ENCODE data around the gene CSTPP1.

CSTPP1 gene

DNA sequence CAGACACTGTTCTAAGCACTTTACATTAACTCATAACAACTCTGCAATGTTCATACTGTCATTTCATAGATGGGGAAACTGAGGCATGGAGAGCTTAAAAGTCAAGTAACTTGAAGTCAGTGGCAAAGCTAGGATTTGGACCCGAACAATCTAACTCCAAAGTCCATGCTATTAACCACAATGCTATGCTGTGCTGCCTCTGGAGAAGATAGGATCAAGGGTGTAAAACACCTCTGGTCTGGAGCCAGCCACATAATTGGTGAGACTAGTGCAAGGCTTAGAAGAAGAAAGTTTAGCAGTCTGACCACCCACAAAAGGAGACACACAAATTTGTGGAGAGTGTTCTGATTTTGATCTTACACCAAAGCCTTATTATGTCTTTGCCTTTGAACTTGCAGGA, 196.4 kb downstream of the CSTPP1 start:
- no peak for DNase-seq (ENCODE audit: low read depth)

DNA sequence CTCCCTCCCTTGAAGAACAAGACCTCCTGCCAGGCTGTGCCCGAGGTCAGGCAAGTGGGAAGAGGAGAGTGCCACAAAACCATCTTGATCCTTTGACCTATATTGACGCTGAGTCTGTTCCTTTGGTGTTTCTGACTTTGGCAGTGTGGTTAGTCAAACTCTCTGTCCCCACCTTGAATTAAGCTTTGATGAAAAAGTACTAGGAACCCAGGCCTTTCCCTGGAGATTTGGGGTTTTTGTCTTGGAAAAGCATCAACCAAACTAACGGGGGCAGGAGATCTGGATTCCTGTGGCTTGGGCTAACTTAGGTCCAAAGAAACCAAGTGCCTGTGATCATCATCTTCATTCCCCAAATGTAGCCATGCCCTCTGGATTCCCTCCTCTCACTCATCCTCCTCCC, 199.8 kb downstream of the CSTPP1 start:
- DNase-seq (ENCODE audit: low read depth), result no peak

DNA sequence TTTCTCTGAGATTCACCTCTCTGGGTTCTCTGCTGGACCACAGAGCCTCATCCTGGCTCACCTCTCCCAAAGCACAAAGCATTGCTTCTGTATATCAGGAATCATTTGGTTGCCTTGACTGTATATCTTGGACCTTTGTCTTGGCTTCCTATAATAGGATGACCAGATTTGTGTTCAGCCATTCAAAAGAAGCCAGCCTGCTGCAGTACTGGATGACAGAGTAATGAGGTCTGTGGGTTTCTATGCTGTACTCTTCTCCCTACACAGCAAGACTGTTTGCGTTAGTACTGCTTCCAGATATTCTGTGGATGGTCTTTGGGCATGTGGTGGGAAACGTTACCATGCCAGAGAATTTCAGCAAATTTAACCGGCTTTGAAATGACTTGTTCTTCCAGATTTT, 200.4 kb downstream of the CSTPP1 start:
- no peak for DNase-seq (ENCODE audit: low read depth)

GRCh38 chr11:47137476-47137875, 200.9 kb downstream of the CSTPP1 start:
- DNase-seq (ENCODE audit: low read depth), result no peak

DNA sequence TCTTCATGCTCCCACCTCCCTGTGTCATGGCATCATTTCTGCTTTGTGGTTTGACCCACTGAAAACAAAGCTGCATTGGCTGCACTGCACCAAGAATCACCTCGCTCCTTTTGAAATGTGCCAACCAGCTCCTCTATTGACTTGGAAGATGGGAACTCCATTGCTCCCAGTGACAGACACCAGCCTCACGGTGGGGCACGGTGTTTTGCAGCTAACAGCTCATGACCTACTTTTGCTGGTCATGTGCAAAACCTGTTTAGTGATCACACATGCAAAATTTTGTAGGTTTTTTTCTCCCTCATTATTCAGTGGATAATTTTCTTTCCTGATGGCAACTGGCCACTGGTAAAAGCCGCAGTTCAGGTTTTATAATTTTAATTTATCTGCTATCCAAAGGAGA, 203.3 kb downstream of the CSTPP1 start:
- DNase-seq (ENCODE audit: low read depth), result no peak

GRCh38 chr11:47143322-47143721, 206.8 kb downstream of the CSTPP1 start:
- no peak for DNase-seq (ENCODE audit: low read depth)

DNA sequence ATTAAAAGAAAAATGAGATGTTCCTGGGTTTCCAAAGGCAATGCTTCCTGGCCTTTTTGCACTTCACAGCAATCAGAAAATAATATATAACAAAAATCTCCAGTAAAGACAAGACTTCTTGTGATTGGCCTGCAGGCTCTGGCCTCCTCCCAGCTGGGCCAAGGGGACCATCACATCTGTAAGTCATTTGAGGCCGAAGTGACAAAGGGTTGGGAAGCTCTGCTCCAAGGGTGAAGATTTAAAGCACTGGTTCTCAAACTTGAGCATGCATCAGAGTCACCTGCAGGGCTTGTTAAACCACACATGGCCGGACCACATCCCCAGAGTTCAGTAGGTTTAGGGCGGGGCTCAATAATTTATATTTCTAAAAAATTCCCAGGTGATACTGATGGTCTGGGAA, 208.0 kb downstream of the CSTPP1 start:
- no peak for DNase-seq (ENCODE audit: low read depth)

GRCh38 chr11:47147250-47147649, 210.7 kb downstream of the CSTPP1 start:
- no peak for DNase-seq (ENCODE audit: low read depth)

DNA sequence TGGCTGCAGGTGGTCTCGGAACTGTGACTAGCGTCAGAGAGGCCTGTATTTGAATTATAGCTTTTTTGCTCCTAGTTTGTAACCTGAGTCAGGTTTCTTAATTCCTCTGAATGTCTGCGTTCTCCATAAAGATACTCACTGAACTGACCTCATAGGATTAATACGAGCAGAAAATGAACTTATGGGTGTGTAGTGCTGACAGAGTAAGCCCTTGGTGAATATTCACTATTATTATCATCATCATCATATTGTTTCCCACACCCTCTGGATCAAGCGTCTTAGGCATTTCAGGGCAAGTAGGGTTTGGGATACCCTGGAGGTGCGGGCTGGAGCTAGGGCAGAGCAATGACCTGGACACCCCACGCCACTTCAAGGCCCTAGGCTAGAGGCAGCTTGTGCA, 211.1 kb downstream of the CSTPP1 start:
- DNase-seq (ENCODE audit: low read depth), result no peak

GRCh38 chr11:47148270-47148669, 211.7 kb downstream of the CSTPP1 start:
- no peak for DNase-seq (ENCODE audit: low read depth)

DNA sequence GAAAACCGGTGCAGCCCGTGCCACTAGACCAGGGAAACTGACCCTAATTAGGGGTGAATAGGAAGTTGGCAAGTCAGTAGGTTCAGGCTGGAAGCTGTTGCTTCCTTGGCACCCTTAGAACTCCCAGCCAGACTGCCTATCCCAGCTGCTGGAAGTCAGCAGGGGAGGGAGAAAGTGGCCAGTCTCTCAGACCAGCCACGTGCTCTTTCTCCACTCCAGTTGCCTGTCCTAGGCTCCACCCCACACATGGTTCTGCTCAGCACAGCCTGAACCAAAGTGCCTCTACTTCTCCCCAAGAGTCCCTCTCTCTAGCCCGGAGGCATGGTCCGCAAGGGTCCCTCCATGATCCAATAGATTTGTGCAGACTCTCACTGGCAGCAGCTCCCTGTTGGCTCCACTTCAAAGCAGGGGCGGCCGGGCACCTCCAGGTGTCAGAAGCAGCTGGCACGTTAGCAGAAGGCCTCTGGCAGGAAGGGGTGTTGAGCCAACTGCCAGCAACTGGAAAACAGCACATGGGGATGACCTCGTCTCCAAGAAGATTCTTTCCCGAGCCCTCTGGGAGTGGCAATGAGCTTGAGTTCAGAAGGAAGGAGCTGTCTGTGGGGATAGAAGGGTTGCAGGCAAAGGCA, 212.5 kb downstream of the CSTPP1 start:
- no peak for DNase-seq (ENCODE audit: low read depth)

GRCh38 chr11:47149782-47150181, 213.2 kb downstream of the CSTPP1 start:
- DNase-seq (ENCODE audit: low read depth), result no peak

GRCh38 chr11:47152126-47152952, 215.8 kb downstream of the CSTPP1 start:
- DNase-seq (ENCODE audit: low read depth), result no peak

GRCh38 chr11:47152953-47153950, 216.7 kb downstream of the CSTPP1 start:
- DNase-seq (ENCODE audit: low read depth), result peak; percentile 16

- DNase-seq (ENCODE audit: low read depth), result no peak
These were observed 218.3 kb downstream of the CSTPP1 start for GRCh38 chr11:47154616-47155570.

GRCh38 chr11:47155879-47156278, 219.3 kb downstream of the CSTPP1 start:
- DNase-seq (ENCODE audit: low read depth), result no peak

DNA sequence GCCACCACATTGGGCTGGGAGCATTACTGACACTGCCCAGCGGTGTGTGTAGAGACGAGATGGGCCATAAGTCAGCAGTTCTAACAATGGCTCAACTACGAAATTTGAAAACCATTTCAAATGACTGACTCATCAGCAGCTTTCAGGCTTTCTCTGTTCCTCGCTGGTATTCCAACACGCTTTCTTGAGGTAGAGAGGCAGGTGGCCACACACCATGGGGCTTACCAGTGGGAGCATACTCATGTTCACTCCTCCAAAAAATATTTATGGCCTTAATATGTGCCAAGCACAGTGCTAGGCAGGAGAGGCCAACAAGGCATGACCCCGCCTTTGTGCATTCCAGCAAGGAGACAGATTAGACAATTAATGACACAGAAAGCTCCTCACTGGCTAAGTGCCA, 219.8 kb downstream of the CSTPP1 start:
- no peak for DNase-seq (ENCODE audit: low read depth)

- DNase-seq (ENCODE audit: low read depth), result no peak
These were observed 220.4 kb downstream of the CSTPP1 start for GRCh38 chr11:47156951-47157350.

DNA sequence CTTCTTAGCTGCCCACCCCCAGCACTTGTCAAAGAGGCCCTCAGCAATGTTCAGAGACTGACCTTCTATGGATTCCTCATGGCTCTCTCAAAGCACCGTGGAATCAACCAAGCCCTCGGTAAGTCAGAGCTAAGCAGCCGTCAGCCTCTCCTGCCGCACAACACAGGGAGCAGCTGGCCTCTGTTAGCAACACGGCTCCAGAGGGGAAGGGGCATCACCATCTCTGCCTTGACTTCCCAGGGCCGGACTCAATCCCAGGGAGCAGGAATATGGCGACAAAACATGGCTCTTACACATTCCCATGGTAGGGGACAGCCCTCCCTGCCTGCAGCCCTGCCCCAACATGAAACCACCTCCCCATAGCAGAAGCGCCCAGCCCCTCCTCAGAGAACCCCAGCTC, 221.2 kb downstream of the CSTPP1 start:
- no peak for DNase-seq (ENCODE audit: low read depth)

GRCh38 chr11:47158242-47158641, 221.7 kb downstream of the CSTPP1 start:
- no peak for DNase-seq (ENCODE audit: low read depth)

DNA sequence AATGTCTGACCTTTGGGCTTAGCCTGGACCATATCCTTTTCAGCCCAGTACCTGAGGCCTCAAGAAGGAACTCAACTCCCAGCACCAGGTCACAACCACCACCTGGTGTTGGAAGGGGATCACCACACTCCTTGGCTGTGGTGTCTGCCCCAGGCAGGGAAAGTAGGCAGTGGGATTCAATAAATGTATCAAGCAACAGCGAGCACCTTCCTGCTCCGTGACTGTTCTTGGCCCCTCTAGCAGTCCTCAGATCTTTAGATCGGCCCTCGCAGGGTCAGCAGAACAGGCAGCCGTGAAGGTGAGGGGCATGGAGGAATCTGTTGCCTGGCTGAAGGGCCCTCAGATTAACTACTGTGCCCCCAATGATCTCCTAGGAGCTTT, 224.2 kb downstream of the CSTPP1 start:
- no peak for DNase-seq (ENCODE audit: low read depth)
